HepG2 (cell line): Measurements from ENCODE around the gene SPATA33. TPM values are rescaled to one million over a fixed set of nuclear protein-coding genes. Genes with fewer than 3 reads are reported as not detected.

ENCODE experiments used
- ARID2 ChIP-seq: sonication (generic); formaldehyde crosslinking; IDR thresholded peaks from 2 replicates; pipeline ENCODE4 v1.8.1; 2022; ENCODE audit warnings: mild to moderate bottlenecking, missing genetic modification reagents, borderline replicate concordance
- CENPBD1 ChIP-seq: sonication (generic); formaldehyde crosslinking; IDR thresholded peaks from 2 replicates; pipeline ENCODE4 v1.8.0; 2022; ENCODE audit warnings: missing genetic modification reagents, low read depth, mild to moderate bottlenecking, borderline replicate concordance
- DMAP1 ChIP-seq: IDR thresholded peaks from 2 replicates; pipeline ENCODE4 v1.6.1; 2016
- DPF2 ChIP-seq: sonication (generic); formaldehyde crosslinking; IDR thresholded peaks from 2 replicates; pipeline ENCODE4 v1.4.0; 2020; ENCODE audit warnings: mild to moderate bottlenecking, low read depth, missing genetic modification reagents, borderline replicate concordance
- E2F1 ChIP-seq: sonication (generic); formaldehyde crosslinking; IDR thresholded peaks from 2 replicates; pipeline ENCODE4 v1.5.0; 2020; ENCODE audit warnings: missing genetic modification reagents
- NFKBIZ ChIP-seq: IDR thresholded peaks from 2 replicates; pipeline ENCODE4 v1.6.1; 2018; ENCODE audit warnings: missing genetic modification reagents, missing compliant biosample characterization
- PAXIP1 ChIP-seq: sonication (generic); formaldehyde crosslinking; conservative IDR thresholded peaks from 2 replicates; pipeline ENCODE4 v1.4.0; 2020; ENCODE audit warnings: mild to moderate bottlenecking, missing genetic modification reagents, moderate library complexity
- TFAP4 ChIP-seq: sonication (generic); IDR thresholded peaks from 2 replicates; pipeline ENCODE4 v1.6.1; 2016; ENCODE audit warnings: low read depth, borderline replicate concordance
- TFDP1 ChIP-seq: IDR thresholded peaks from 2 replicates; pipeline ENCODE4 v1.6.1; 2016; ENCODE audit warnings: missing compliant biosample characterization, missing genetic modification reagents, borderline replicate concordance
- ZNF512B ChIP-seq: sonication (generic); formaldehyde crosslinking; IDR thresholded peaks from 2 replicates; pipeline ENCODE4 v1.5.1; 2020; ENCODE audit warnings: missing genetic modification reagents, mild to moderate bottlenecking, borderline replicate concordance
- ZNF687 ChIP-seq: sonication (generic); formaldehyde crosslinking; IDR thresholded peaks from 2 replicates; pipeline ENCODE4 v1.5.1; 2020; ENCODE audit warnings: mild to moderate bottlenecking, missing genetic modification reagents, moderate library complexity
- ZNF891 ChIP-seq: sonication (generic); formaldehyde crosslinking; IDR thresholded peaks from 2 replicates; pipeline ENCODE4 v1.5.0; 2020; ENCODE audit warnings: mild to moderate bottlenecking, missing genetic modification reagents
- ZSCAN12 ChIP-seq: sonication (generic); formaldehyde crosslinking; IDR thresholded peaks from 2 replicates; pipeline ENCODE4 v1.9.0; 2021; ENCODE audit warnings: mild to moderate bottlenecking, missing genetic modification reagents
- polyA plus RNA-seq, 8 experiments: library from polyadenylated mRNA; depleted of rRNA in 3 of 8; stranded (reverse) in 7 of 8; unstranded in 1 of 8; fragments of >200 nt; fragmentation: Illumina TruSeq in 4 of 8; extraction: Trizol in 4 of 8; gene quantifications; 2 replicates each; pipeline versions ENCODE4 v1.2.1 to v1.2.3, GENCODE V29; 2011 to 2016; ENCODE audit warnings: low read depth in 4 of 8, missing spikeins in 1 of 8, mixed read lengths in 1 of 8; ENCODE audit not compliant: insufficient read depth in 1 of 8
- total RNA-seq, 5 experiments: library from RNA; depleted of rRNA; stranded (reverse); fragments of >200 nt; fragmentation: Illumina TruSeq; extraction: Trizol; gene quantifications; 2 replicates each; pipeline ENCODE4 v1.2.3, GENCODE V29; 2016; ENCODE audit warnings: low read depth in 1 of 5

SPATA33 gene
- total and polyA plus RNA-seq, 2 of the 13 experiments (the other 11 are each of a cell fraction or from before 2014, with no cell fraction given): 5.7 to 11.0 TPM

- TF ChIP-seq PAXIP1 (CRISPR knock-in tag): 0 out of 2 replicates have a peak, but pooled peaks have one; percentile 9
- no peak for TF ChIP-seq ARID2 (CRISPR knock-in tag)
- TF ChIP-seq ZNF891 (CRISPR knock-in tag): 0 out of 2 replicates have a peak, but pooled peaks have one; percentile 45
- no peak for TF ChIP-seq NFKBIZ (CRISPR knock-in tag)
- no peak for TF ChIP-seq E2F1 (CRISPR knock-in tag)
- TF ChIP-seq ZNF687 (CRISPR knock-in tag): peak; percentile 93
- no peak for TF ChIP-seq DPF2 (CRISPR knock-in tag)
- TF ChIP-seq ZSCAN12 (CRISPR knock-in tag): no peak
- TF ChIP-seq DMAP1: no peak
- TF ChIP-seq TFAP4: peak; percentile 64; the same call in 1 of the 2 replicates
- no peak for TF ChIP-seq CENPBD1 (CRISPR knock-in tag)
- no peak for TF ChIP-seq ZNF512B (CRISPR knock-in tag)
- 0 out of 2 replicates have a peak, but pooled peaks have one; percentile 23 for TF ChIP-seq TFDP1 (CRISPR knock-in tag)
Observed at GRCh38 chr16:89620406-89620841, 37.2 kb upstream of the SPATA33 start (continued).
